IMR-90 (cell line): ENCODE results near the gene CARD14. TPM values are rescaled to one million over a fixed set of nuclear protein-coding genes. Genes with fewer than 3 reads are reported as not detected.

ENCODE experiments used
- microRNA-seq, 2 experiments: library from miRNA; stranded (forward) in 1 of 2; unstranded in 1 of 2; fragments of 10-50 nt in 1 of 2; fragments of <30 nt in 1 of 2; gene quantifications in 1 of 2; microRNA quantifications in 1 of 2; one replicate each; pipeline versions ENCODE3 to v1.1.0; 2013 to 2020; ENCODE audit not compliant: insufficient read depth in 1 of 2, insufficient read length in 1 of 2, unreplicated experiment in 1 of 2
- polyA plus RNA-seq, 3 experiments: library from polyadenylated mRNA; depleted of rRNA; stranded (reverse); fragments of >200 nt; gene quantifications; 2 replicates each; pipeline ENCODE4 v1.2.3, GENCODE V29; 2012; ENCODE audit warnings: low replicate concordance in 1 of 3
- small RNA-seq, 5 experiments: library from RNA; depleted of rRNA; stranded (forward); fragments of <200 nt; gene quantifications; one replicate each; pipeline ENCODE3, GENCODE V24; 2012
- total RNA-seq: library from RNA; depleted of rRNA; stranded (reverse); fragments of >200 nt; gene quantifications from 2 replicates; pipeline ENCODE4 v1.2.3, GENCODE V29; 2012; rRNA removed

CARD14 gene
- total and polyA plus RNA-seq, 2 of the 4 experiments (the other 2 are of a cell fraction), result not detected

Small RNA genes lying within 50 kb of the gene (microRNA-seq; reads per million reads assigned to microRNA genes)
- not detected for gene AC087741.2 (ENCODE audit: insufficient read depth, insufficient read length)

Small RNA genes lying within 50 kb of the gene (small RNA-seq; reads per million reads assigned to genes)
- 0 reads per million in 5 experiments for gene AC087741.2

Other genes with a start within 250 kb of the CARD14 start
- 14.4 and 16.7 TPM in 2 replicates for gene TBC1D16, start 134.2 kb upstream of the CARD14 start, total RNA-seq
- gene TBC1D16, start 134.2 kb upstream of the CARD14 start, polyA plus RNA-seq (2012; rRNA removed), result 9.2 and 10.1 TPM in 2 replicates
- 0.90 and 1.9 TPM in 2 replicates for gene CCDC40, start 133.4 kb upstream of the CARD14 start, total RNA-seq
- 3.8 and 4.7 TPM in 2 replicates for gene CCDC40, start 133.4 kb upstream of the CARD14 start, polyA plus RNA-seq (2012; rRNA removed)
- gene GAA, start 68.4 kb upstream of the CARD14 start, total RNA-seq, result 2.2 and 3.3 TPM in 2 replicates
- 14.0 and 14.8 TPM in 2 replicates for gene GAA, start 68.4 kb upstream of the CARD14 start, polyA plus RNA-seq (2012; rRNA removed)
- gene EIF4A3, start 22.9 kb upstream of the CARD14 start, total RNA-seq, result 97.1 and 110 TPM in 2 replicates
- 82.4 and 85.3 TPM in 2 replicates for gene EIF4A3, start 22.9 kb upstream of the CARD14 start, polyA plus RNA-seq (2012; rRNA removed)
- 3.0 and 3.9 TPM in 2 replicates for gene SGSH, start 50.3 kb downstream of the CARD14 start, total RNA-seq
- 41.5 TPM in 2 replicates for gene SGSH, start 50.3 kb downstream of the CARD14 start, polyA plus RNA-seq (2012; rRNA removed)
- gene SLC26A11, start 50.4 kb downstream of the CARD14 start, total RNA-seq, result 2.2 and 3.2 TPM in 2 replicates
- gene SLC26A11, start 50.4 kb downstream of the CARD14 start, polyA plus RNA-seq (2012; rRNA removed), result 15.6 and 17.2 TPM in 2 replicates
- 36.0 and 37.5 TPM in 2 replicates for gene RNF213, start 90.8 kb downstream of the CARD14 start, total RNA-seq
- gene RNF213, start 90.8 kb downstream of the CARD14 start, polyA plus RNA-seq (2012; rRNA removed), result 20.8 and 23.4 TPM in 2 replicates
- gene ENDOV, start 245.1 kb downstream of the CARD14 start, total RNA-seq, result 9.4 and 15.1 TPM in 2 replicates
- 30.3 and 33.4 TPM in 2 replicates for gene ENDOV, start 245.1 kb downstream of the CARD14 start, polyA plus RNA-seq (2012; rRNA removed)